ENCODE results near the gene CBLL1. TPM values are rescaled to one million over a fixed set of nuclear protein-coding genes. Genes with fewer than 3 reads are reported as not detected.

CBLL1 gene
- polyA plus RNA-seq, 3 donors: 15.7 to 26.9 (median 20.6) TPM

- Histone ChIP-seq H3K79me2 (ENCODE audit: insufficient read depth, low read length) (no peaks in the 10 kb centered on the region), H3K36me3 (replicated peaks in 1 of 2; ENCODE audit: control insufficient read depth in 1 of 2, insufficient read depth in 2 of 2, low read length in 2 of 2) (peaks cover 68 to 77% of the 10 kb centered on the region in 2 donors), H3K9me3 (replicated peaks in 1 of 2; ENCODE audit: control insufficient read depth in 1 of 2, insufficient read depth in 1 of 2, low read length in 2 of 2) (no peaks in the 10 kb centered on the region), H2AFZ (ENCODE audit: insufficient read depth, low read depth, low read length, poor library complexity, severe bottlenecking) (no peak overlapping the region), H3K27ac (ENCODE audit: low read depth in 1 of 2, low read length in 2 of 2) (no peak overlapping the region), H4K20me1 (ENCODE audit: insufficient read depth, low read length) (peaks cover 13% of the 10 kb centered on the region), H3K4me1 (ENCODE audit: control insufficient read depth in 1 of 2, insufficient read depth in 2 of 2, low read length in 2 of 2) (no peaks in the 10 kb centered on the region), H3K9ac (ENCODE audit: insufficient read depth, low read length, poor library complexity, severe bottlenecking) (no peak overlapping the region), H3K4me2 (replicated peaks; ENCODE audit: extremely low read depth, low read length, poor library complexity, severe bottlenecking) (no peak overlapping the region), H3K27me3 (ENCODE audit: control insufficient read depth in 2 of 2, insufficient read depth in 2 of 2, low read length in 2 of 2) (no peaks in the 10 kb centered on the region), H3K4me3 (replicated peaks in 1 of 3; ENCODE audit: low read depth in 2 of 3, low read length in 3 of 3) (no peak overlapping the region)
- DNase-seq: no peak
- Mint-ChIP-seq H3K27me3 (ENCODE audit: low read depth in 3 of 3) (no peaks in the 10 kb centered on the region), H3K4me3 (no peak overlapping the region), H3K36me3 (peaks cover 59 to 67% of the 10 kb centered on the region in 2 donors), H3K9me3 (no peaks in the 10 kb centered on the region), H3K4me1 (no peaks in the 10 kb centered on the region), H3K27ac (peak overlapping the region in 3 of 7 donors; percentile 5 to 57 (median 10))
- intact Hi-C loops (cut with micrococcal nuclease): no loop called here
- 100% methylated on average over 1 of the region's 1 CpG for WGBS (ENCODE audit: insufficient coverage)
- no peak for TF ChIP-seq CTCF (IDR thresholded peaks at IDR 0.05)
These were observed 14.7 kb downstream of the CBLL1 start for GRCh38 chr7:107758667-107759066.

- Histone ChIP-seq H3K36me3 (replicated peaks in 1 of 2; ENCODE audit: control insufficient read depth in 1 of 2, insufficient read depth in 2 of 2, low read length in 2 of 2) (no peaks in the 10 kb centered on the region), H2AFZ (ENCODE audit: insufficient read depth, low read depth, low read length, poor library complexity, severe bottlenecking) (no peak overlapping the region), H3K9ac (ENCODE audit: insufficient read depth, low read length, poor library complexity, severe bottlenecking) (no peak overlapping the region), H3K4me3 (replicated peaks in 1 of 3; ENCODE audit: low read depth in 2 of 3, low read length in 3 of 3) (no peak overlapping the region), H3K4me2 (replicated peaks; ENCODE audit: extremely low read depth, low read length, poor library complexity, severe bottlenecking) (no peak overlapping the region), H4K20me1 (ENCODE audit: insufficient read depth, low read length) (no peaks in the 10 kb centered on the region), H3K9me3 (replicated peaks in 1 of 2; ENCODE audit: control insufficient read depth in 1 of 2, insufficient read depth in 1 of 2, low read length in 2 of 2) (no peaks in the 10 kb centered on the region), H3K4me1 (ENCODE audit: control insufficient read depth in 1 of 2, insufficient read depth in 2 of 2, low read length in 2 of 2) (no peaks in the 10 kb centered on the region), H3K79me2 (ENCODE audit: insufficient read depth, low read length) (no peaks in the 10 kb centered on the region), H3K27me3 (ENCODE audit: control insufficient read depth in 2 of 2, insufficient read depth in 2 of 2, low read length in 2 of 2) (no peaks in the 10 kb centered on the region), H3K27ac (ENCODE audit: low read depth in 1 of 2, low read length in 2 of 2) (no peak overlapping the region)
- Mint-ChIP-seq H3K36me3 (no peaks in the 10 kb centered on the region), H3K9me3 (no peaks in the 10 kb centered on the region), H3K27me3 (ENCODE audit: low read depth in 3 of 3) (peaks cover 0 to 3% (median 2%) of the 10 kb centered on the region in 3 donors), H3K27ac (no peak overlapping the region), H3K4me3 (no peak overlapping the region), H3K4me1 (no peaks in the 10 kb centered on the region)
- intact Hi-C loops (cut with micrococcal nuclease): no loop called here
- TF ChIP-seq CTCF (IDR thresholded peaks at IDR 0.05): no peak
- no peak for DNase-seq
- WGBS (ENCODE audit: insufficient coverage): no CpG with 5 or more reads among the region's 2 CpGs
These were observed 23.4 kb downstream of the CBLL1 start for GRCh38 chr7:107767391-107767790.
